ENCODE data around the gene GNAQ.

Gene GNAQ

DNA sequence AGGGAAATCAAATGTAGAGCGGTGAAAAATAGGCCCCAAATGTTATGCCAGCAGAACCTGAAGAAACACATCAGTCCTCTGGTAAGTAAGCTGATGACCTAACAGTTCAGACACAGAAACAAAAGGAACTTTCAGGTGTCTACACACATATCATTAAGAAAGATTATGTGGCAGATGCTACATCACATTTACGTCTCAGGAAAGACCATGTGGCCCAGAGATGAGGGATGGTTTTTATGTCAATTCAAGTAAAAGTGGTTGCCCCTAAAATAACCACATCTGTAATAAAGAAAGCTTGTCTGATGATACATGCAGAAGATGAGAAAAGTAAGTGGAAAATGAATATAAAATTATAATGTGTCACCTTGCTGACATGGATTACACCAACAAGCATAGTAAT, 31.4 kb downstream of the GNAQ start:
- DNase-seq = no peak

DNA sequence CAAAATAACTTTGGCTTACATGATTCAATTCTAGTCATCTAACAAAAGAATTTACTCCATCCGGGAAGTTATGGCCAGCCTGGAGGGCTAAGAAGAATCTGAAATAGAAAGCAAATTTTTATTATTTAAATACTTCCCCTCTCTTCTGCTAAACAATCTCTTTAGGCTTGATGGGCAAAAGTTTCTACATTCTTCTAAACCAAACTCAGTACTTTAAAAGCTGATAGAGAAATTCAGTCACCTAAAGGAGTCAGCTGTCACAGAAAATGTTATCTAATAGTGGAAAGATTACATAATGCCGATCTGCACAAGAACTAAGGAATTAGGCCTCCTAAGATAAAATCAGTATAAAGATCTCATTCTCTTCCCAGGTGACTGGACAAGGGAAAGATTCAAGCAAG, 32.4 kb downstream of the GNAQ start:
- DNase-seq = no peak

DNA sequence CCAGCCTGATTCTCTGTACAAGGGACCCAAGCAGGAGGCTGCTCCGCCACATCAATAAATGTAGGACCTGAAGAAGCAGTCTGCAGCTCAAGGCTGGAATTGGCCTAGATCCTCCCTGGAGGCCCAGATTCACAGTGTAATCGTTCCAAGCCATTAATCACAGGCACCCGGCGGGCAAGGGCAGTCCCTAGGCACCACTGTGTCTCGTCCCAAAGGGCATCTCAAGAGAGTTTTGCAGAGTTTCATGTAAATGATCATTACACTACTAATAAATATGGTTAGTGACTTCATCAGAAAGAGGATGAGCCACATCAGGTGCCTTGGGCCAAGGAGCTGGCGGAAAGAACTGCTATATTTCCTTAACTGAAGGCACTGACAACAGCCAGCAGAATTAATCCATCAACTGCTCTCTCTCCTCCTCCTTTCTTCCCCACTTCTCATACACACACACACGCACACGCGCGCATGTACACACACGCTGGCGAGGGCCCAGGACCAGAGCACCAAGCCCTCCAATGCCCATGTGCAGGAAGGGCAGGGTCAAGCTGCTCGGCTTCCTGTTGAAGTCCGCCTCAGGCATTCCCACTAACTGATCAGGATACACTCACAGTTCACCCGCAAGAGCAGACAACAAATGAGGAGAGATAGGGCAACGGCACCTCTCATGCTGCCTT, 33.9 kb downstream of the GNAQ start:
- no peak for DNase-seq

DNA sequence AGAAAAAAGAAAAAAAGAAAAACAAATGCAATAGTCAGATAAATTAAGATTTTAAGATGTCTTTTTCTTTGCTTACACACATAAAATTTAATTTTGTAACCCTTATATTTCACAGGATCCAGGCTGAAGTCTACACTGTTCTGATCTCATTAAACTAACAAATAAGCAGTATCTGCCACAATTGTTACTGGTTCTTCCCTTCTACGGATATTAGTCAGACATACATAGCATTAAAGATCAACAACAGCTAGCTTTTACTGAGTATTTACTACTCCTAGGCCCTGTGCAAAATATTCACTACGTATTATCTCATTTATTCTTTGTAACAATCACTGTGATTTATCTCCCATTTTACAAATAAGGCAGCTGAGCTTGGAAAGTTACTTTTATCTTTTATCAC, 34.9 kb downstream of the GNAQ start:
- no peak for DNase-seq

DNA sequence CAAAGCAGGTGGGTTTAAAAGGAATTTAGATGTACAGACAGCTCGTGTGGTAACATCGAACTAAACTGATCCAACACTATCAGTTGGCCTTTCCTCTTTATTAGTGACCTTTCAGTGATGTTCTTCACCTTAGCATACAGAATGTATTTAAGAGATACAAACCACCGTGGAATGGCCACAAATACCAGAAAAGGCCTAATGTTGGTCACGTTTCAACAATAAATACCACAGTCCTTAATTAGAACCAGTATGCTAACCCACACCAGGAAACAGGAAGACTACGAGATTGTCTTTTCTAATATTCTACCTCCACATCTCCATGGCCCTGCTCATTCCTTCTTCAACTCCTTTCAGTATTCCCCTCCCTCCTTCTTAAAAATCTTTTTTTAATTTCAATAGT, 40.4 kb downstream of the GNAQ start:
- no peak for DNase-seq

DNA sequence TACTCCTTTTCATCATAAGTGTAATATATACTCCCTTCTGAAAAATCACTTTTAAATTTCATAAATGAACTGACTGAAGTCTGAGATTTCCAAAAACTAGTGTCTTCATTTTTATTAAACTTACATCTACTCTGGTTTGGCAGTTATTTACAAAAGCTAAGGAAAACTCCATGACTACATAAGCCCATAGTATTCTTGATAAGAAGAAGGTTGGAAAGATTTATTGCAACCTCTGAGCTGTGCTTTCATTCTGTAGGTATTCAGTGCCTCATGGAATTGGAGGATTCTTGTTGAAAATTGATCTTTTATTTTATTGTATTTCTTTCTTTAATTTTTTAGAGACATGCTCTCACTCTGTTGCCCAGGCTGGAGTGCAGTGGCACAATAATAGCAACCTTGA, 41.7 kb downstream of the GNAQ start:
- DNase-seq = no peak

DNA sequence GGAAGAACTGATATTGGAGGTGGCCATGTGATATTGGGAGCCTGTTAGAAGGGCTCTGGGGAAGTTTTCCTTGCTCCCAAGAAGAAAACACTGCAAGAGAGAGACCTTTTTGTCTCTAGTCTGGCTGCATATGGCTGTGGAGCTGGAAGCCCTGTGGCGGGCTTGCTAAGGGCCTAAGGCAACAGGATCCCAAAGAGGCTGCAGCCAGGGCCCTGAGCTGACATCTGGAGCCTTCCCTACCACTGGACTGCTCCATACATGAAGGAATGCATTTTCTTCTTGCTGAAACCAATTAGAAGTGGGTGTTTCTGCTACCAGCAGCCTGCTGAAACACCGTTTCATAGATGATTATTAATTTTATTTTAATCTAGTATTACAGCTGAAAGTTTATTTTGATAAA, 42.2 kb downstream of the GNAQ start:
- no peak for DNase-seq

DNA sequence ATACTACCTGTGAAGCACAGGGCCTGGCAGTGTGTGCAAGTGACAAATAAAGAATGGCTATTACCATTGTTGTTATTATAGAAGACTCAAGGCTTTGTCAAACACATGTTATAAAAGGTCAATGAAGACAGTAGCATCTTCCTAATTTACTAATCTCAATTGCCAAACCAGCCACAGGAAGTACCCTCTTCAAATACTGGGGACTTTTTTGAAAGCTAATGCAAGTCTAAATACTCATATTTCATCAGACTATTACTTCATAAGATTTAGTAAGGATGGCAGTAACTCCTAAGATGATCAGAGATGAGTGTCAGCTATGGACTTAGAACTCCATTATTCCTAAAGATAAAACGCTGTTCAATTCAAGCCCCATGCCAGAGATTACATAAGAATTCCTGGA, 43.0 kb downstream of the GNAQ start:
- no peak for DNase-seq

DNA sequence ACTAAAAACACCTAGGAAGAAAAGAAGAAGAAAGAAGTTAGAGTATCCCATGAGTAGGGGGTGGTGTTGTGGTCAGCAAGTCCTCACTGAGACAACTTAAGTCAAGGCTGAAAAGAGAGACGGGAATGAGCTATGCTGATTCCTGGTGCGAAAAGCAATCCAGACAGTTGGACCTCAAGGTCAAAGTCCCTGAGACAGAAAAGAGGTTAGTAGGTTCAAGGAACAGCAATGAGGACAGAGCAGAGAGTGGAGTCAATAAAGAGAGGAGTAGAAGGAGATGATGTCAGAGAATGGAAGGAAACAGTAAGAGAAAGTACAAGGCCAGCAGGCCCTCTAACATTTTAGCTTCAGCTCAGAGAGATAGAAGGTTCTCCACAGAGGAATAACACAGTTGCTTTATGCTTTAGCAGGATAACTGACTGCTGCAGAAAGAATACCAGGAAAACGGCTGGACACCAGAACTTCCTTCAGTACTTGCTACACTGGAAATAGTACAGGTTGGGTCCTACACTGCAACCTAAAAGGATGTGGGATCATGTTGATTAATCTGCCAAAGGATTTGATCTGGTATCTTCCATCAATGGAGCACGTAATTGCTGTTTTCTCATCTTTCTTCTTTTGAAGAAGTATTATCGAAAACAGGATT, 43.6 kb downstream of the GNAQ start:
- no peak for DNase-seq

DNA sequence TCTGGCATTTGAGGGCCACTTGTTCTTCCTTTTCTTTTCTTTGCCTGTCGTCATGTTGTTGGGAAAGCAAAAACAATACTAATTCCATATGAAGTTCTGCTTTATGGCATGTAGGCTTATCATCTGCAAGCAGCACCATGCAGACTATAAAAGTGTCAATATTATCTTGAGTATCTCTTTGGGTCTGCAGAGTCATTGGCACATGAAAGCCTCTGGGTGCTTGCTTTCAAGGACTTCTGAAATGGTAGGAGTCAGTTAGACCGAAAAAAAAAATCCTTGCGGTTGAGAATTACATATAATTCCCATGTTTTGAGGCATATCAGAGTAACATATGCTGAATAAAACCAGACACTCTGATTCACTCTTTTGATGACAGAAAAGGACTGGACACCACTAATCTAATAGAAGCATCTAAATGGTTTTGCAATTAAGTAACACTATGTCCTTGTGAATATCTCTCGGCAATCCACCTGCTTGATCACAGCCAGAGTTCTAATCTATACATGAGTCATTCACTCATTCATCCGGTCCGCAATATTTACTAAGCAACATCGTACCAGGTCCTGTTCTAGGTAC, 44.4 kb downstream of the GNAQ start:
- no peak for DNase-seq

DNA sequence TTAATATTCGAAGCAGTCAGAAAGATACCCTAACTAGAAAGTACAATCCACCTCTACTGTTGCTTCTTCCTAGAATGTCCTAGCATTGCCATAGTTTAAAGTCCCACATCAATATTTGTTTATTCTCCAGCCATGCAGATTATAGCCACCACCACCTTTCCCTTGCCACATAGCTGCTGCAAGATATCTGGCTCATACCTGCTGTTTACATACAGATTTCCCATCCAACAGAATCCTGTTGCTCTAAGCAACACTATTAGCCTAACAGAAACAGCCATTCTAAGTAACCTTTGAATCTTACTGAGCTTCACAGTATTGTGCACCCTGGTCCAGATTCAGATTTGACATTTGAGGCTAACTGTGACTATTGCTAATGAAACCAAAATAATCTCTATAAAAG, 45.6 kb downstream of the GNAQ start:
- no peak for DNase-seq

DNA sequence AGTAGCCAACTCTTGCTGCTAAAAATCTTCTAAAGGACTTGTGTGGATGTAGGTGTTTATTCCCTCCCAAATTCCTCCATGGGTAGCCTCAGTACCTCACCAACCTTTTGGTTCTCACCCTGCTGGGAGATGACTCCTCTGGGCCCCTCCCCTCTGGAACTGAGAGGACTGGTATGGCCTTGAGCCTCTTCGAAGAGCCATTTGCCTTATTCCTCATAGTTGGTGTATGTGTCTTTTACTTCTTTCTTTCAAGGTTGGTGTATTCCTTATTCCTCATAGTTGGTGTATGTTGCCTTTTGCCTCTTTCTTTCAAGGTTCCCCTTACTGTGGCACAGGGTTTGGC, 48.3 kb downstream of the GNAQ start:
- no peak for DNase-seq

DNA sequence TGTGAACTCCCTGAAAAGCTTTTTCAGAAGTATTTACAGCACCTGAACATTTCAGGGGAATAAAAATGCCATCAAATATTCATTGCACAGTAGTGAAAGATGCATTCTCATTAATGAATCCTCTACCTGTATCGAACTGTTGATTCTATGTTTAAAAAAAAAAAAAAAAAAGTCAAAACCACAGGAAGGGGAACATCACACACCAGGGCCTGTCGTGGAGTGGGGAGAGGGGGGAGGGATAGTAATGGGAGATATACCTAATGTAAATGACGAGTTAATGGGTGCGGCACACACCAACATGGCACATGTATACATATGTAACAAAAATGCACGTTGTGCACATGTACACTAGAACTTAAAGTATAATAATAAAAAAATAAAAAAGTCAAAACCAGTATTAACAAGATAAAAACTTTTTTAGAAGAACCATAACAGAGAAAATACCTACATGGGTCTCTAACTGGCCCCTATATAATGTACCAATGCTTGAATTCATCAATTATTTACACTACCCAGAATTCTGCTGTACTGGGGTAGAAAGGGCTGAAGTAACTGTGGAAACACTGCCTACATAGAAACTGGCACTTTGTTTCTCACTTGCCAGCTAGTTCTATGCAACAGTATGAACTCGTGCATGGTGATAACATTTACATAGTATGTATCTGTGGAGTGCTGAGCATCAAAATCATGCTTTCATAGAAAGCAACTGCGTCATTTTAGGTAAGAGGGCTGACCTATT, 48.9 kb downstream of the GNAQ start:
- no peak for DNase-seq

DNA sequence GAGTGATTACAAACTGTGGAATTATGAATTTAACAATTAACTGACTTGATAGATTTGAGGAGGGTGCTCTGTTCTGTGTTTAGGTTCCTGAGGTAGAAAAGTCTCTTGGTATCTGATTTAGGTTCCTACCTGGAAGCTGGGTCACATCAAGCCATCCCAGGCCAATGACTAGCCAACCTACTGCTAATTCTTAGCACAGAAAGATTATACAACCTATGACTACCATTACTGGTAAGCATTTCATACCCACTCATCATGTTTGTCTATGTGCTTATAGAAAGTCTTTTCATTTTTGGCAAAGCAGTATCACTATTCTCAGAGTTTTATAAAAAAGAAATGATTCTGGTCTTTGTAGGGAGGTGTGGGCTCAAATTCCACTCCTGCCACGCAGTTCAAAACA, 49.7 kb downstream of the GNAQ start:
- DNase-seq = no peak

DNA sequence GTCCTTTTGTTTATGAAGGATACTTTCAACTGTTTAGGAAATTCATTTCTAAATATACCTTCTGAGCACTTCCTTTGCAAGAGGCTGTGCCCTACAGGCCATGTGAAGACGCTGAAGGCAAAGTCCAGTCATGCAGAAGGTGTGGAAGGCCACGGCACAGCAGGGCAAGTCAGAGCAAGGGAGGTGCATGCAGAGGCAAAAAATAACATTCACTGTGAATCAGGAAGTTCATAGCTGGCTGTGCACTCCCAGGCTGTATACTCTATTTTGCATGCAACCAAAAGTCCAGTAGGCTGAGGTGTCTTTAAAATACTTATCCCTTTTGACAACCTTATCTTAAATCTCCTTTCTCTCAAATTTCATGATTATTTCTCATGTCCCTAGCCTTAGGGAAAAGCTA, 50.3 kb downstream of the GNAQ start:
- no peak for DNase-seq

DNA sequence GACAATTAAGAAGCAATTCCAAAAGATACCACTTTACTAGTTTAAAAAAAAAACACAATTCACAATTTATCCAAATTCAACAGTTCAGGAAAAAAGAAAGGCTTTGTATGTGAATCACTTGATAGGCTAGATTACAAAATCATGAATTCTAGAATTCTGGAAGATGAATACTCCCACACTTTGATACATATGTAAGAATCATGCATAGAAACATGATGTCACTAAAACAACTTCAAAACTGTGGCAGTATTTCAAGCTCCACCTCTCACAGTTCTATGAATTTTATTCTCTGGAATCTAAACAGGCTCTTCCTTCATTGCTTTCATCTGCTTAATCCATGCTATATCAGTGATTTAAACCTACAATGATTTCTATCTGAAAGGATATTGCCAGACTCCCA, 51.0 kb downstream of the GNAQ start:
- DNase-seq = no peak

DNA sequence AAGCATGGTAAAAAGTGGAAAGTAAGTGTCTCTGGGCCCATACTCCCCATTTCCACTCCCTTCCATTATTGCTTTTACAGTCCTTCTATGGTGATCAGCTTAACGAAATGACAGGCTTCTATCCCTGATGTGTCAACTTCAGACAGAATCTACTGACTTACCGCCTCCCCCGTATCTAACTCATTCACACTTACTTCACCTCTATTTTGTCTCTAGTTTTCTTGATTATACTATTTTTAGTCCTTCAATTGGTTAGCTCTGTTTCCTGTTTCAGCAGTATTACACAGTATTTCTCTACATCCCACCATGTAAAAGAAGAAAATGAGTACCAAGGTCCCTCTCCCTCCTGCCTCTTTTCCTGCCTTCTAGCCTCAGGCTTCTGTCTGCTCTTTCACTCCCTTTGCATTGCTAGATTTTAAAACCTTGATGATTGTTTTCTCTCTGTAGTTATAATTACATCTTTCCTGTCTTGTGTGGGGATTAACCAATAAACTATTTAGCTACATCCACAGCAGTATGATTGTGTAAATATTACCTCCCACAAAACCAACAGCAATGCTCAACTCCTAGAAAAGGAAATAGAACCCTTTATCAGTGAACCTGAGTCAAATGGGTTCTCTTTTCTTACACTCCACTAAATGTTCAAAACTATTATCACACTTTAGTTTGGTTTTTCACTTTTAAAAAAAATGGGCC, 53.4 kb downstream of the GNAQ start:
- DNase-seq = no peak

DNA sequence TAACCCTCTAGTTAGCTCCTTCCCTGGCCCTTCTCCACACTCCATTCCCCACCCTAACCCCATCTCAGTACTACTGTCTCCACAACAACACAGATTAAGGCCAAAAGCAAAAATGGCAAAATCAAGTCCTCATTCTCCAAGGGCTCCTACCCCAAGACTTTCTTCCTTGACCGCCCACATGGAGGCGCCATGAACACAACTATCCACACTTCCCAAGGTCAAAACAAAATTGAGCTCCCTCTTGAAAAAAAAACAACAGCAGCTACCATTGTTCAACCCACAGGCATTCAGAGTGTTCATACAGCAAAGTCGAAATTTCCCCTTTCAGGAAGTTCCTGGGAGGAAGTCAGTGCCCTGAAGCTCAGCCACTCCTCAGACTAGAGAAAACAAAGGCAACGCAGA, 54.4 kb downstream of the GNAQ start:
- DNase-seq = peak; percentile 50 to 59

DNA sequence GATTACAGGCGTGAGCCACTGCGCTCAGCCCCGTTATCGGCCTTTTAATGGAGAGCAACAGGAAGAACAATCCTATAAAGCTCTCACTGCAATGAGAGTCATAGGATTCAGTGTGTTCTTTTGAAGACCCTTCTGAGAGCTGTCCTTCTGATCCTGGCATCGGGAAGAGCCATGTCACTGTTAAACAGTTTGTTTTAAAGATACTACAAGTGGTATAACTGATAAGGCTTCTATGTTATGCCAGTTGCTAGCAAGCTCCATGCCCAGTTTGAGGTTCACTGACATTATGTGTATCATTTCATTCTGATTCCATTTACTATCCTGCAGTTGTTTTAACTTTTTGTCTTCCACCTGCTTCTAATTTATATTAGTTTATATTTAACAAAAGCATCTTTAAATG, 55.8 kb downstream of the GNAQ start:
- DNase-seq = no peak

DNA sequence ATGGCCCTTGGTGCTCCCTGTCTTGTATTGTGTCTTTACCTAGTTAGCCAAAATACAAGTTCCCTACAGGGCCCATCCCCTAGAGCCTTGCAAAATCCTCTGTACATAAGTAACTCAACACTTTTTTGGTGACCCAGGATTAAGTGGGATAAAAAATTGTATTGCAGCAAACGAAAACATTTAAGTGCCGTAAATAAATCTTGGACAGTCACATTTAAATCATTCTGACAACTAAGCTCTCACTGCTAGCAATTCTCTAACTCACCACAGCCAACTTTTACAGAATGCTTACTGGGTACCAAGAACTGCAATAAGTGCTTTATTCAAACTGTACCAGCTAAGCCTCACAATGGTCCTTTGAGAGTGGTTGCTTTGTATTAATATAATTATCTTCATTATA, 56.6 kb downstream of the GNAQ start:
- DNase-seq = no peak

DNA sequence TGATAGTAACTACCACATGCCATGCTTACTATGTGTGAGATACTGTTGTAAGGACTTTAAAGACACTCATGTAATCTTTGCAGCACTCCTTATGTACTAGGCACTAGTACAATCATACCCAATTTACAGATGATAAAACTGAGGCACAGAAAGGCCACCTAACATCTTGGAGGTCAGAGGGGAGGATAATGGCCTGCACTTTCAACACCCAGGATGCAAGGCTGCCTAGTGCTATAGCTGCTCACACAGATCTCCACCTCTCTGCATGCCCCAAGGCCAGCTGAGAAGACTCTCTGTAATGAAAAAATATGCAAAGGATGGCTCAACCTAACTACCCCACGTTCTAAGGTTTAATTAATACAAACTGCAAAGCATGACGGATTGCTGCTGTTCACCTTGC, 57.2 kb downstream of the GNAQ start:
- no peak for DNase-seq

DNA sequence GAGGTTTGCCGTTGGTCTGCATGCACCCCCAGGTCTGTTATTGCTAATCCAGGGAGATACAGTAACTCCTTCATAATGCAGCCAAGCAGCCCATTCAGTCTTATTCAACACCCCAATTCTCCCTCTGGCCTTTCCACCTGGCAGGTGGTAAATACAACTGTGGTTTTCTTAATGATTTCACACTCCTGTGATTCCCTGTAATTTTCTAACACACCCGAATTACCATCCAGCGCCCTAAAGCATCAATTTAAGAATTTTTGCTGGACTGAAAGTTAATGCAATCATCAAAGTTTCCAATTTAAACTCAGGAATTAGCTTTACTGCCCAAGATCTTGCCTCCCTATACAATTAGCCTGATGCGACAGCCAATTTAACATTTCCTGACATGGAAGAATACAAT, 62.5 kb downstream of the GNAQ start:
- DNase-seq = no peak

DNA sequence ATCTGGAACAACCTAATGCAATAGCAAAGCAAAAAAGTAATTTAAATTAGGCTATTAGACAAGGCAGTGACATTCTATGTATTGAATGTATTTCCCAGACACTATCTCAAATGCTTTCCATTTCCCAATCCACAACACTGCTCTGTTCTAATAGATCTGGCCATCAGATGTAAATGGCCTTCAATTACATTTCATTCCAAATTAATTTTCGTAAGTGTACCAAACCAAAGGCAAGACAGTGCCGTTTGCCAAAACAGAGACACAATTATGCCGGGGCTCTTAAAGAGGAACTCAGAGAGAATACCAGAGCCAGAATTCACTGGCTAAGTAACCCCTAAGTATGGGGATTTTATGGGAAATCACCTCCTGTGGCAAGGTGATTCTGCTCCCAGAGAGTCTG, 63.1 kb downstream of the GNAQ start:
- DNase-seq = no peak

DNA sequence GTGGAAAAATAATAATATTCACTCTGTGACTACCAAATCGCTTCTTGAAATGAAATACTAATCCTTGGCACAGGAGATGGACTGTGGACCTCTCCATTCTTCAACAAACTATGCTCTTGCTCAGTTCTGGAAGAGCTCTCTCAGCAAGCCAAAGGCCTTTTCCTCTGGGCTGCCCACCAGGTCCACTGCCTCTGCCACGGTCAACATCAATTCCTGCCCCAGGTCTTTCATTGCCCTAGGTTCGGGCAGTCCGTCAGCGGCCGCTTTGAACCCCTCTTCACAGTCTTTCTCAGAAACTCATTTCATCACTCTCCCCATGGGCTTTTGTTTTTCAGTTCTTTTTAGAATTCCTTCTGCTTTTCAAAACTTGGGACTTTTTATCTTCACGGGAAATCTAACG, 64.9 kb downstream of the GNAQ start:
- no peak for DNase-seq

All from activated T-cell treated with anti-CD3 and anti-CD28 coated beads, Interleukin-2, amount 50 U/mL, for 48 hours (primary cell).